Suprapubic skin (tissue), 4 donors: ENCODE measurements around the gene CPEB4. TPM values are rescaled to one million over a fixed set of nuclear protein-coding genes. Genes with fewer than 3 reads are reported as not detected.

Experiments used
- DNase-seq, 2 donors: peaks; one replicate each; pipeline ENCODE4 v3.0.0-alpha.2; 2019; ENCODE audit warnings: low spot score in 2 of 2
- H3K27ac ChIP-seq: fragments of 200-600 bp; sonication (generic); one replicate; pipeline ENCODE4 v1.5.1; 2019
- H3K27me3 ChIP-seq: fragments of 200-600 bp; sonication (generic); one replicate; pipeline ENCODE4 v1.5.1; 2019
- H3K36me3 ChIP-seq: fragments of 200-600 bp; sonication (generic); one replicate; pipeline ENCODE4 v1.5.1; 2019
- H3K4me1 ChIP-seq: fragments of 200-600 bp; sonication (generic); one replicate; pipeline ENCODE4 v1.5.1; 2019
- H3K4me3 ChIP-seq: fragments of 200-600 bp; sonication (generic); one replicate; pipeline ENCODE4 v1.5.1; 2019; ENCODE audit warnings: mild to moderate bottlenecking
- H3K9me3 ChIP-seq: fragments of 200-600 bp; sonication (generic); one replicate; pipeline ENCODE4 v1.5.1; 2019
- EP300 ChIP-seq: sonication (generic); formaldehyde crosslinking; IDR thresholded peaks from one replicate; pipeline ENCODE4 v1.6.1; 2017; ENCODE audit warnings: antibody characterized with exemption
- POLR2A ChIP-seq, 2 donors: fragments of 450-650 bp; IDR thresholded peaks; one replicate each; pipeline ENCODE4 v1.6.1; 2017; ENCODE audit warnings: antibody characterized with exemption in 2 of 2, mild to moderate bottlenecking in 2 of 2, moderate library complexity in 2 of 2
- POLR2AphosphoS5 ChIP-seq, 3 donors: sonication (generic); formaldehyde crosslinking; IDR thresholded peaks; one replicate each; pipeline ENCODE4 v1.6.1; 2017; ENCODE audit warnings: antibody characterized with exemption in 3 of 3
- WGBS: methylation state at CpG from one replicate; pipeline ENCODE4 v1.1.5; 2018; 5-methylcytosine and 5-hydroxymethylcytosine counted together
- total RNA-seq, 4 donors: library from RNA; depleted of rRNA; stranded (reverse); fragments of >200 nt; gene quantifications; one replicate each; pipeline ENCODE4 v1.1.0, GENCODE V29; 2016
- TF ChIP-seq, protein P1 (sequence below), 2 donors: fragments of 200-600 bp in 1 of 2; fragments of 450-650 bp in 1 of 2; sonication (generic) in 1 of 2; IDR thresholded peaks; one replicate each; pipeline ENCODE4 v1.5.1; 2016 to 2019; ENCODE audit warnings: antibody characterized with exemption in 2 of 2, mild to moderate bottlenecking in 1 of 2, moderate library complexity in 1 of 2

CPEB4 gene
- total RNA-seq, 4 donors from 2014 or later: 45.2 to 70.7 (median 52.5) TPM

DNA sequence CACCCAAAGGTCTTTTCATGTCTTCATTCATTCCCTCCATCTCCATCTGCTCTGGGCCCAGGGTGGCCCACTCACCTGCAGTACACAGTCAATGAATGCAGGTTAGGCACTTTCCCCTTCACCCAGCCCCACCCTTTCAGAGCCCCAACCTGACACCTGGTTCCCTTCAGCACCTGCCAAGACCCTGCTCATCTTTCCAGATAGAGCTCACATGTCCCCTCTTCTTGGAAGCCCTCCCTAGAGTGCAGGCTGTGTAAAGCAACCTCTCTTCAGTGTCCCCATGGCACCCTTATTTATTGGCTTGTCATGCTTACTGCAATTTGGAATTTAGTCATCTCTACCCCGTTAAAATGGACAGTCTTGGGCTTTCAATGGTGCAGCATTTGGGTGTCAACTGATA lies 13.0 kb upstream of the CPEB4 start:
- Histone ChIP-seq H3K27me3 (no peaks in the 10 kb centered on the region), H3K4me3 (no peak overlapping the region), H3K9me3 (no peaks in the 10 kb centered on the region), H3K4me1 (peaks cover 13% of the 10 kb centered on the region), H3K27ac (no peak overlapping the region), H3K36me3 (no peaks in the 10 kb centered on the region)
- WGBS: 56% methylated on average over 1 of the region's 1 CpG
- TF ChIP-seq EP300 (no peak), POLR2AphosphoS5 (IDR thresholded peaks at IDR 0.05) (no peak), POLR2A (IDR thresholded peaks at IDR 0.05) (no peak)
- TF ChIP-seq, protein P1, sequence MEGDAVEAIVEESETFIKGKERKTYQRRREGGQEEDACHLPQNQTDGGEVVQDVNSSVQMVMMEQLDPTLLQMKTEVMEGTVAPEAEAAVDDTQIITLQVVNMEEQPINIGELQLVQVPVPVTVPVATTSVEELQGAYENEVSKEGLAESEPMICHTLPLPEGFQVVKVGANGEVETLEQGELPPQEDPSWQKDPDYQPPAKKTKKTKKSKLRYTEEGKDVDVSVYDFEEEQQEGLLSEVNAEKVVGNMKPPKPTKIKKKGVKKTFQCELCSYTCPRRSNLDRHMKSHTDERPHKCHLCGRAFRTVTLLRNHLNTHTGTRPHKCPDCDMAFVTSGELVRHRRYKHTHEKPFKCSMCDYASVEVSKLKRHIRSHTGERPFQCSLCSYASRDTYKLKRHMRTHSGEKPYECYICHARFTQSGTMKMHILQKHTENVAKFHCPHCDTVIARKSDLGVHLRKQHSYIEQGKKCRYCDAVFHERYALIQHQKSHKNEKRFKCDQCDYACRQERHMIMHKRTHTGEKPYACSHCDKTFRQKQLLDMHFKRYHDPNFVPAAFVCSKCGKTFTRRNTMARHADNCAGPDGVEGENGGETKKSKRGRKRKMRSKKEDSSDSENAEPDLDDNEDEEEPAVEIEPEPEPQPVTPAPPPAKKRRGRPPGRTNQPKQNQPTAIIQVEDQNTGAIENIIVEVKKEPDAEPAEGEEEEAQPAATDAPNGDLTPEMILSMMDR (IDR thresholded peaks at IDR 0.05): no peak
- DNase-seq: no peak

DNA sequence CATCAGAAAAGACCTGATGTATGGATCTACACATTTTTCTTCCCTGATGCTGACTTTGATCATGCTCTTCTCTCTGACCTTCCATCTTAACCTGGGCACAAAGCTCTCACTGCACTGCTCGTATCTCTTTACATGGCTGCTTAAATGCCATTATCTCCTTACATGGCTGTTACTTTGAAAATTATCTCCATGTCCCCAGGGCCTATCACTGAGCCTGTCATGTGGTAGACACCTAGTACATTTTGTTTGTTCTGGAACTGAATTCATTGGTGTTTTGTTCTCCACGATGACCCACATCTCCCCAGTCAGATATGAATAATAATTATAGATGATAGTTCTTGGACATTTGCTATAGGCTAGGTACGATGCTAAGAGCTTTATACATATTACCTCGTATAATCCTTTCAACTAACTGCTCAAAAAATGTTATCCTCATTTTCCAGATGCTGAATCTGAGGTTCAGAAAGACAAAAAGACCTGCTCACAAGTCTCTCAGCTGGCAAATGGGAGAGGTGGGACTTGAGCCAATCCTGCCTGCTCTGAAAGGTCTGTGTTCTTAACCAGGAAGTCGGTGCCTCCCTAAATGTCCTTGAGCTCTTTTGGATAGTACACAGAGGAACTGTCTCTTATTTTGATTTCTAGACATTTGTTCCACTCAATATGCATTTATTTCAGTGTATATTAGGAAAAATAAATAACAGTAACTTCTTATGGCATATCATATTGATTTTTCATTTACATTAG lies 9.8 kb upstream of the CPEB4 start:
- no peaks in the 10 kb centered on the region for H3K27me3 ChIP-seq
- H3K27ac ChIP-seq: peak overlapping the region; percentile 17
- H3K4me3 ChIP-seq: no peak overlapping the region
- H3K9me3 ChIP-seq: no peaks in the 10 kb centered on the region
- no peaks in the 10 kb centered on the region for H3K36me3 ChIP-seq
- DNase-seq: no peak
- TF ChIP-seq EP300: no peak
- no peak for TF ChIP-seq POLR2AphosphoS5 (IDR thresholded peaks at IDR 0.05)
- TF ChIP-seq, protein P1 (IDR thresholded peaks at IDR 0.05): no peak
- TF ChIP-seq POLR2A (IDR thresholded peaks at IDR 0.05): no peak
- peaks cover 6% of the 10 kb centered on the region for H3K4me1 ChIP-seq
- 50% methylated on average over 5 of the region's 5 CpGs for WGBS

DNA sequence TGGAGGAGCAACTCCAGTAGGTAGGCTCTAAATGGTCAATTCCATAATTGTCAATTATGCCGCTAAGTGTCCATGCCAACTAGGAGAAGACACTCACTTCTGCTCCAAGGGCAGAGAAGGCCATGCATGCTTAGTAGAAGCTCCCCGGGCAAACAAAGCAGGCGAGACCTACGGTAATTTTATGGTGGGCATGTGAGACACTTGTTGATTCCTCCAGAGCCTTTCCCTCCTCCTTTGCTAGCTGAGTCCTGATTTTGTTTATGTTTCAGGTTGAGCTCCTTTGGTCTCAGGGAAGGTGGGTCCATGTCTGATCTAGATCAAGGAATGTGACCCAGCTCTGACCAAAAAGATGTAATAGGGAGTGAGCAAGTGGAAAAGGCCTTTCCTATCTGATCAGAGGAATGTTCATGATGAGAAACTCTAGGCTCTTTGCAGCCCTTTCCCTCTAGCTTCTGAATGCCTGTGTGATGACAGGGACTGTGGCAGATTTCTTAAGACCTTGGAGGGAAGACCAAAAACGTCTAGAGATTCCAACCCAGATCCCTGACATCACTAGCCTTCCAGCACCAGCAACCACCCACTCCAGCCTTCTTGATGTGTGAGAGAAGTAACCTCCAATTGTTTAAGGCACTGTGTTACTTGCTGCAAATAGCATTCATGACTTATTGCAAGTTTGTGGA lies 7.7 kb upstream of the CPEB4 start:
- H3K9me3 ChIP-seq: no peaks in the 10 kb centered on the region
- DNase-seq: no peak
- no peaks in the 10 kb centered on the region for H3K27me3 ChIP-seq
- H3K27ac ChIP-seq: no peak overlapping the region
- TF ChIP-seq, protein P1 (IDR thresholded peaks at IDR 0.05): no peak
- TF ChIP-seq POLR2AphosphoS5 (IDR thresholded peaks at IDR 0.05): no peak
- TF ChIP-seq POLR2A (IDR thresholded peaks at IDR 0.05): no peak
- no peak for TF ChIP-seq EP300
- 78% methylated on average over 5 of the region's 5 CpGs for WGBS
- no peak overlapping the region for H3K4me3 ChIP-seq
- peaks cover 23% of the 10 kb centered on the region for H3K4me1 ChIP-seq
- no peaks in the 10 kb centered on the region for H3K36me3 ChIP-seq

DNA sequence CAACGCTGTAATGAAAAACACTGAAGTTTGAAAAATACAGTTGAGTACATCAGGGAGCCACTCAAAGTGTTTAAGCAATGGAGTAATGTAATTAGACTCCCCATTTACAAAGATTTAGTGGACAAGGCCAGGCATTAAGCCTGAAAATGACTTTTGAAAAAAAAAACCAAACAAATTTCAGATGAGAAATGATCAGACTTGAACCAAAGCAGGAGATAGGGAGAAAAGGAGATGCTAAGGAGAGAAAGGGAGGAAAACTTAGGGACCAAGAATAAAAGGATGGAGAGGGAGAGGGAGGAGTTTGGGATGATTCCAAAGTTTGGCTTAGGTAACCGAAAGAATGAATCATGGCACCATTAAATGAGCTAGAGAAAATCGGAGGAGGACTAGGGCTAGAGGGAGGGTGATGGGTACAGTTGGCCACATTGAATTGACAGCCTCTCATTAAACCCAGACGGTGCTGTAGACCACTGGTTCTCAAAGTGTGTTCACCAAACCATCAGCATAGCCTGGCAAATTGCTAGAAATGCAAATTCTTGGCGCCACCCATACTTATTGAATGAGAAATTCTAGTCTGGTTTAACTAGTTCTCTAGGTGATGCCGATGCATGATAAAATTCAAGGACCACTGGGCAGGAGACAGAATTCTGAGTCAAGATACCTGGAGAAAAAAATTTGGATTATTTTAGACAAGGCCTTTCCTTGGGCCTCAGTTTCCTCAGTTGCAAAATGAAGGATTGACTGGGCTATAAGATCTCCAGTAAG lies 6.2 kb upstream of the CPEB4 start:
- no peaks in the 10 kb centered on the region for H3K36me3 ChIP-seq
- no peaks in the 10 kb centered on the region for H3K9me3 ChIP-seq
- WGBS: 73% methylated on average over 6 of the region's 6 CpGs
- H3K4me3 ChIP-seq: no peak overlapping the region
- H3K4me1 ChIP-seq: peaks cover 31% of the 10 kb centered on the region
- no peak overlapping the region for H3K27ac ChIP-seq
- H3K27me3 ChIP-seq: no peaks in the 10 kb centered on the region
- no peak for DNase-seq
- TF ChIP-seq, protein P1 (IDR thresholded peaks at IDR 0.05): no peak
- TF ChIP-seq POLR2A (IDR thresholded peaks at IDR 0.05) (no peak), EP300 (no peak), POLR2AphosphoS5 (IDR thresholded peaks at IDR 0.05) (no peak)

DNA sequence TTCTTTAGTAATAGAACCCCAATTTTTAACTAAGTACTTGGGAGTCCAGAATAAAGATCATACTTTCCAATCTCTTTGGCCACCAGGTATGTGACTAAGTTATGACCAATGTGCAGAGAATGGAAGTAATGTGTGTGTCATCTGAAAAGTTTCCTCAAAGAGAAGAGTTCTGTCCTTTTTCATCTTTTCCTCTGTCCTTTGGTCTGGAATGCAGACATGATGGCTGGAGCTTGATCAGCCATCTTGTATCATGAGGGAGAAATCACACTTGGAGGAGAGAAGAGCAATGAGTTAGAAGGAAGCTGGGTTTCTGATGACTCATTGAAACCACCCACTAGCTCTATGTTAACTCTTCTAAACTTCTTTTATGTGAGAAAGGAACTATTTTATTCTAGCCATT lies 5.5 kb upstream of the CPEB4 start:
- Histone ChIP-seq H3K27ac (no peak overlapping the region), H3K4me3 (no peak overlapping the region), H3K9me3 (no peaks in the 10 kb centered on the region), H3K36me3 (no peaks in the 10 kb centered on the region), H3K4me1 (peaks cover 37% of the 10 kb centered on the region), H3K27me3 (no peaks in the 10 kb centered on the region)
- DNase-seq: no peak
- no peak for TF ChIP-seq EP300
- no peak for TF ChIP-seq POLR2A (IDR thresholded peaks at IDR 0.05)
- no peak for TF ChIP-seq POLR2AphosphoS5 (IDR thresholded peaks at IDR 0.05)
- TF ChIP-seq, protein P1 (IDR thresholded peaks at IDR 0.05): no peak
